Activated CD8-positive, alpha-beta memory T cell treated with anti-CD3 and anti-CD28 coated beads, Interleukin-2, amount 50 U/mL, for 1 hour (primary cell): ENCODE data around the gene CHKA.
A peak's percentile ranks its signal among the peaks of the same experiment; 100 is the strongest.

Experiments
- DNase-seq: peaks from one replicate; pipeline ENCODE4 v3.0.0-alpha.2; 2020; ENCODE audit errors: extremely low read depth

The CHKA gene

DNA sequence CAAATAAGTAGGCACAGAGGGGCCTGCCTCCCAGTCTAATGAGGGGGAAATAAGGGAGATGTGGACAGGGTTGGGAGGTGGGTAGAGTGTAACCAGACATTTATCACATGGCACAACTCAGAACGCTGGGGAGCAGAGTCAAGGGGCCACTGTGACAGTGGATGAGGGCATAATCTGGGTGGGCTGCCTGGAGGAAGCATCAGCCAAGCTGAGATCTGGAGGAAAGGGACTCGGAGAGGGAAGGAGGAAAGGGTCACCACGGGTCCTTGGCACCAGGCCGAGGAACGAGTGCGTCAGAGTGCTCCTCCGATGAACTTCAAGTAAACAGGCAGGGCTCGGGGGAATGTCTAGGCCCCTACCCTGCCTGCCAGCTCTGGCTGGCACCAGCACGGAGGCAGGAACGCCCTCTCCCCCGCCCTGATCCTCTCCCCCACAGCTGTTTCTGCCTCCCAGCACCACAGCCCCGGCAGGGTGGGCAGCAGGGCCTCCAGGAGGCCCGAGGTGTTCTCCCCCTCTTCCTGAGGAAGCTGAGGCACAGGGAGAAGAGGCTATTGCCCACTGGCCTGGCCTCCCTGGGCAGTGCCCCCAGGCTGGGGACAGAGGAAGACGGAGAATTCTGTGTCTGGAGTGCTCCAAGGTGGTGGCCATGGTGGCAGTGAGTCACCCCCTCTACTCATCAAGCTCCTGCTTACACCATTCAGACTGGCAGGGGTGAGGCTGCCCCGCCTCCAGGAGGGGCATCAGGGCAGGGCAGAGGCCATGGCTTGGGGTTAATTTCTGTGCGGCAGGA is 106.8 kb downstream of the CHKA start:
- no peak for DNase-seq

DNA sequence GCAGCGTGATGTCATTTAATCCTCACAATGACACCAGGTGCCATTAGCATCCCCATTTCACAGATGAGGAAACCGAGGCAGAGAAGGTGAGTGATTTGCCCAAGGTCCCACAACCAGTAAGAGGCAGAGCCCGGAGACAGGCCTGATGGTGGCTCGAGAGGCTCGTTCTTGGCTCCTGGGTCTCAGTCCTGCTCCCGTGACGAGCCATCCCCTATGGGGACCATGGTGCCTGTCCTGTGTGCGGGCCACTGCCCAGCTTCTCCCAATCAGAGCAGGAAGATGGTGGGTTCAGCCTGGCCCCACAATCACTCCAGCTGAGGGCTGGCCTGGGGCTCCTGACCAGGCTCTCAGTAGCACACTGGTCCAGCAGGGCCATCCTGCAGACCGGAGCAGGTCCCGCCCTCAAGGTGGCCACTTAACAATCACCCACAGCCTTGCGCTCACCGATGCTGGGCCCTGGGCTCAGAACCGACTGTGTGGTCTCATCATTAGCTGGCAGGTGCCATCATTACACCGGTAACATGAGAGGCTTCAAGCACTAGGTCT is 107.5 kb downstream of the CHKA start:
- DNase-seq: no peak

DNA sequence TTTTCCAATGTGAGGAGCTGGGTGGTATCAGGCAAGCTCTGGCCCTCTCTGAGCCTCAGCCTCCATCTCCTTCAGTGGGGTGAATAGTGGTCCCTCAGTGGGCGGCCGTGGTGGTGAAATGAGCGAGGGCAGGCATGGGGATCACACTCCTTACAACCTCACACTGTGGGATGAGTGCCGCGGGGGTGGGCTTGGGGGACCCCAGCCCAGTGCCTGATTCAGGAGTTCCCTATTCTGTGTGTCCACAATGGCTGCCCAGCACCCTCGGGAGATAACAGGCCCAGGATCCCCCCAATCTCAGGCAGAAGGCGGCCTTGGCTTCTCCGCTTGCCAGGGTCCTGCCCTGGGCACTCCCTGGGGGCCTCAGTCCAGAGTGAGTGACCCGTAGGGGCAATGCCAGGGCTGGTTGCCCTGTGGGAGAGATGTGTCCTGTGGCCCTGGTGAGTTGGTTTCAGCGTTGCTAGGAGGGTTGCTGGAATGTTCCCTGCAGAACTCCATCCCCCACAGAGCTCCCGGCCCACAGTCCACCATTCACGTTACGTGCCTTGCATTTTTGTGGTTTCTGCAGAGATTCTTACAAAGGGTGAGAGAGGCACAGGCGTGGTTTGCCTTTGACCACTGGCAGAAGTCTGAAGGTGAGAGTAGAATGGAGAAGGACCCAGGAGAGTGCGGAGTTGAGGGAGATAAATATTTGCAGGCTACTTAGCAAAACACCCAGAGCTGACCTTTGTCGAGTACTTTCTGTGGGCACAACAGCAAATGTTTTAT is 108.2 kb downstream of the CHKA start:
- no peak for DNase-seq

DNA sequence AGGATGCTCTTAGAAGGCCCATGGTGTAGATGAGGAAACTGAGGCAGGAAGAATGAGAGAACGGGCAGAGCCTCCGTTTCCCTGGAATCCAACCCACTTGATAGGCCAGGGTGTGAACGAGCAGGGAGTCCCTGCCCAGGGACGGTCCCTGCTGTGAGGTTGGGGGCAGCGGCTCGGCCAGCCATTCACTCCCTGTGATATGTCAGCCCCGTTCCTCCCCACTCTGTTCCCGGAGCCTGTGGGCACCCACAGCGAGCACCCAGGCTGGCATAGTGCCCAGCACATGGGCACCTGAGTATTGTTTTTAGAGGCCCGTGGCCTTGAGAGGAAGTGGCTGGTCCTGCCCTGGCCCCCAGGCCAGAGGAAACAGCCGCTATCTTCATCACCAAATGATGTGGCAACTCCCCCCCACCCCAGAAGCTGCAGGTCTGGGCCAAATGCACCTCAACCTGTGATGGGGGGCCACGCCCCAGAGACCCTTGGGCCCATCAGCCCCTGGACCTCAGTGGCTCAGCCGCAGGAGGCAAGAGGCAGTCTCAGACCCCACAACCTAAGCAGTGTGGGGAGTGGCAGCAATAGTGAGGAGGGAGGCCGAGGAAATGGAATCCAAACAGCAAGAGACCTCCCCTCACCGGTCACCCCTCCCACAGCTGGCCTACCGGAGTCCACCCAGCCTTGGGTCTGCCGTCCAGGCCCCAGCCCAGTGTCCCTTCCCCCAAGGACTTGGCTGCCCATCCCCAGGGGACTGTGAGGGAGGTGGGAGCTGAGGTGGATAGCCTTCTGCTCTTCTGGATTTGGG is 108.9 kb downstream of the CHKA start:
- no peak for DNase-seq

- no peak for DNase-seq
Observed at GRCh38 chr11:68011051-68011943, 109.9 kb downstream of the CHKA start.

- no peak for DNase-seq
Observed at GRCh38 chr11:68010090-68011041, 110.8 kb downstream of the CHKA start, which contains the start of gene ALDH3B1. Gene ALDH3B1, plus strand, starts transcription at chr11:68010327. Its CDS starts 4,971 bp downstream, at chr11:68015298.

- DNase-seq: no peak
Observed at GRCh38 chr11:68009391-68010089, 111.6 kb downstream of the CHKA start.

DNA sequence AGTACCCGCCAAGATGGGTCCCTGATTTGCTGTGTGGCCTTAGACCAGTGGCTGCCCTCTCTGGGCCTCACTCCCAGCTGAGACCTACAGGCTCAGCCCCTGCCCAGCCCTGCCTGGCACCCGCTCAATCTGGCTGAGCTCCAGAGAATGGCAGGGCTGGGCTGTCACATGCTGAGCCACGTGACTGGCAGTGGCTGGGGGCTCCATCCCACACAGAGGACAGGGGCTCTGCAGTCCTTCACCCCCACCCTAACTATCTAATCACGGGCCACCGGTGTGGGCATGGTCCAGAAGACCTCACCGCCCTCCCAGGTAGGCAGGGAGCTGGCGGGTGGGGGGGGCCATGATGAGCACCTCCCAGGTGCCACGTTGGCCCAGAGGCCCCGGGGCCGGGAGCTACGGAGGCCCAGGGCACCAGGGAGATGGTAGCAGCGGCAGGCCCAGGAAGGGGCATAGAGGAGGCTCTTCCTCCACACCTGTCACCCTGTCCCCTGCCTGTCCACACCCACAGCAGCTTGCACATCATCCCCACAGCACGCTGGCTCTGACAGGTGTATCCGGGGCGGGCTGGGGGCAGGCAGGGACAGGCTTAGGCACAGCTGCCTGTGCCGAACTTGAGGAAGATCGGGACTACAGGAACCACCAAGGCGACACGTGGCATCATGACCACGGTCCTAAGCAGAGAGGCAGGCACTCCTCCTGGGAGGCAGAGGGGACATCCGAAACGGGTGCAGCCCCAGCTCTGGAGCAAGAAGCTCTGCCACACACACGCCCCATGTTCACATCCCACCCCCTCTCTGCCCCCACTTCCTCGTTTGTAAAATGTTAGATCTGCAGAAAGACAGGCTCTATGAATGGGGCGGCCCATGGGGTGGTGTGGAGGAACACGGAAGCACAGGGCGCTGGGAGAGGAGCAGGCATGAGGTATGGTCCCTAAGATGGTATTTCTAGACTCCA is 112.5 kb downstream of the CHKA start:
- DNase-seq: no peak

- DNase-seq: no peak
Observed at GRCh38 chr11:68007498-68008380, 113.4 kb downstream of the CHKA start.

- DNase-seq: no peak
Observed at GRCh38 chr11:68006606-68007166, 114.5 kb downstream of the CHKA start.

- DNase-seq: no peak
Observed at GRCh38 chr11:68004551-68005335, 116.4 kb downstream of the CHKA start.

GRCh38 chr11:68003846-68004550 is 117.2 kb downstream of the CHKA start, which contains the start of gene UNC93B1:
Gene UNC93B1, minus strand, starts transcription at chr11:68004097. Its CDS starts 54 bp downstream, at chr11:68004043.
- DNase-seq: no peak

DNA sequence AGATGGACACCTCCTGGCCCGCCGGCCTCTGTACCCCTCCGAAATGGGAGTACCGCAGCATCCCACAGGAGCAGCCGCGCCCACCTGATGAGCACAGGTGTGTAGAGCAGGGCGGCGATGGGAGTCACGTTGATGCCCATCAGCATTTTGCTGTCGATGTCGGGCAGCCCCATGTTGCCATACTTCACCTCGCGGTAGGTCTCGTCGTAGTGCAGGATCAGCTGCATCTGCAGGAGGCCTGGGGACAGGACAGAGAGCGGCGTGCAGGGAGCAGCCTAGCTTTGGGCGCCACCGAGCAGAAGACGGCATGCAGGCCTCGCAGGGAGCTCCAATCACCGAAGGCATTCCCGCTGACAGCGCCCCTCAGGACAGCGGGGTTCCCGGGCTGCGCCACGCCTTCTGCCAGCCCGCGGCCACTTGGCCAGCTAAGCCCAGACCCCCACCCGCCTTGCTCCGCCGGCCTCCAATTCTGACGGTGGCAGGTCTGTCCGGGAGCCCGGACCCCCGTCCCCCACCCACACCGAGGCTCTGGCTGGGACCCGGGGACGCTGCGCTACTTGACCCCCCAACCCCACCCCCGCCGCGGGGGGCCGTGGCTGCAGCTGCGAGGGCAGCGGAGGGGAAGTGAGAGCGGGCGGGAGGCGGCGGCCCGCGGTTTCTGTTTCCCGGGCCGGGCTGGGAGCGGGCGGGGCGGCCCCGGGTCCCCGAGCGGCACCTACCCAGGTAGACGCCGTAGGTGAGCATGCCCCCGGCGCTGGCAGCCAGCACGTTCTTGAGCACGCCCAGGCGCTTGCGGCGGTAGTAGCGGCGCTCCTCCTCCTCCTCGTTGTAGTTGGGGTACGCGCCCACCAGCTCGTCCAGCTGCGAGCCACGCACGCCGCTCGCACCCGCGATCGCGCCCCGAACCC is 118.0 kb downstream of the CHKA start:
- DNase-seq: peak; percentile 20
